Gastroesophageal sphincter (tissue), 4 donors: Measurements from ENCODE around the gene PHF5A. TPM values are rescaled to one million over a fixed set of nuclear protein-coding genes. Genes with fewer than 3 reads are reported as not detected.

Experiments used
- ATAC-seq: fragments of 150-250 bp; one replicate; pipeline ENCODE4 v1.9.1; 2016; ENCODE audit warnings: mild to moderate bottlenecking, moderate library complexity
- H3K27ac ChIP-seq, 4 donors: fragments of 200-600 bp; sonication (generic) in 3 of 4; 1 replicate in 3 of 4; 2 replicates in 1 of 4; pipeline ENCODE4 v1.5.1; 2016 to 2019
- H3K27me3 ChIP-seq: fragments of 200-600 bp; sonication (generic); one replicate; pipeline ENCODE4 v1.5.1; 2019
- H3K36me3 ChIP-seq, 2 donors: fragments of 200-600 bp; sonication (generic); one replicate each; pipeline ENCODE4 v1.5.1; 2019; ENCODE audit warnings: control low read depth in 1 of 2
- H3K4me1 ChIP-seq, 3 donors: fragments of 200-600 bp; sonication (generic); 1 replicate in 2 of 3; 2 replicates in 1 of 3; pipeline ENCODE4 v1.5.1; 2016 to 2019; ENCODE audit warnings: control low read depth in 2 of 3
- H3K4me3 ChIP-seq, 2 donors: fragments of 200-600 bp; sonication (generic); one replicate each; pipeline ENCODE4 v1.5.1; 2019; ENCODE audit warnings: mild to moderate bottlenecking in 1 of 2, moderate library complexity in 1 of 2
- H3K9me3 ChIP-seq, 3 donors: fragments of 200-600 bp; sonication (generic); one replicate each; pipeline ENCODE4 v1.5.1; 2017 to 2019; ENCODE audit warnings: control low read depth in 2 of 3
- EP300 ChIP-seq: sonication (generic); formaldehyde crosslinking; IDR thresholded peaks from one replicate; pipeline ENCODE4 v1.6.1; 2017; ENCODE audit warnings: antibody characterized with exemption, mild to moderate bottlenecking
- POLR2A ChIP-seq, 2 donors: fragments of 450-650 bp; IDR thresholded peaks; one replicate each; pipeline ENCODE4 v1.6.1; 2017; ENCODE audit warnings: antibody characterized with exemption in 2 of 2, mild to moderate bottlenecking in 2 of 2, moderate library complexity in 1 of 2
- POLR2AphosphoS5 ChIP-seq: sonication (generic); formaldehyde crosslinking; IDR thresholded peaks from one replicate; pipeline ENCODE4 v1.6.1; 2017; ENCODE audit warnings: antibody characterized with exemption
- WGBS, 2 donors: methylation state at CpG; one replicate each; pipeline ENCODE4 v1.1.5; 2018; ENCODE audit warnings: low coverage in 1 of 2; 5-methylcytosine and 5-hydroxymethylcytosine counted together
- total RNA-seq, 4 donors: library from RNA; depleted of rRNA; stranded (reverse); fragments of >200 nt; gene quantifications; one replicate each; pipeline ENCODE4 v1.1.0, GENCODE V29; 2016
- TF ChIP-seq, protein P1 (sequence below), 4 experiments: fragments of 200-600 bp in 2 of 4; fragments of 450-650 bp in 2 of 4; sonication (generic) in 1 of 4; IDR thresholded peaks; one replicate each; pipeline ENCODE4 v1.5.1; 2017 to 2019; ENCODE audit warnings: antibody characterized with exemption in 4 of 4, mild to moderate bottlenecking in 2 of 4, moderate library complexity in 2 of 4

The PHF5A gene
- total RNA-seq, 4 donors from 2014 or later = 26.7 to 44.5 (median 39.2) TPM

DNA sequence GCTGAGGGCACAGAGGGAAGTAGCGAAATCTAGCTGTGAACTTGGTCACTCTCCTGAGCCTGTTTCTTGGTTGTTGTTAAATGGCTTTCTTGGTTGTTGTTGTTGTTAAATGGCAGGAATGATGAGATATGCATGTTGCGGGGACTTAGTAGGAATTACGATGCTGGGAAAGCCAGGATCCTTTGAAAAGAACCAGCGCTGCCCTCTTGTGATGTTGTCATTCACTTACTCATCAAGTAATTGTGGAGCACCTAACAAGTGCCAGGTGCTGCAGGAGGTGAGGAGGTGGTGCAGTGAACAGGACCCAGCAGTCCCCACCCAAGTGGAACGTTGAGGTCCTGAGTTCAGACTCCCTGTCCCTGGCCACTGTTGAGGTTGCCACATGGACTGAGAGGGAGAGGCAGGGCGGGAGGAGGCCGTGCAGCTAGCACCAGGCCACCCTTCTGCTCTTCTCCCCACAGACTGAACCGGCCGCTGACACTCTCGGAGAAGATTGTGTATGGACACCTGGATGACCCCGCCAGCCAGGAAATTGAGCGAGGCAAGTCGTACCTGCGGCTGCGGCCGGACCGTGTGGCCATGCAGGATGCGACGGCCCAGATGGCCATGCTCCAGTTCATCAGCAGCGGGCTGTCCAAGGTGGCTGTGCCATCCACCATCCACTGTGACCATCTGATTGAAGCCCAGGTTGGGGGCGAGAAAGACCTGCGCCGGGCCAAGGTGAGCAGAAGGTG, 39.0 kb upstream of the PHF5A start:
- TF ChIP-seq POLR2A (IDR thresholded peaks at IDR 0.05) (no peak), POLR2AphosphoS5 (no peak), EP300 (no peak)
- TF ChIP-seq, protein P1, sequence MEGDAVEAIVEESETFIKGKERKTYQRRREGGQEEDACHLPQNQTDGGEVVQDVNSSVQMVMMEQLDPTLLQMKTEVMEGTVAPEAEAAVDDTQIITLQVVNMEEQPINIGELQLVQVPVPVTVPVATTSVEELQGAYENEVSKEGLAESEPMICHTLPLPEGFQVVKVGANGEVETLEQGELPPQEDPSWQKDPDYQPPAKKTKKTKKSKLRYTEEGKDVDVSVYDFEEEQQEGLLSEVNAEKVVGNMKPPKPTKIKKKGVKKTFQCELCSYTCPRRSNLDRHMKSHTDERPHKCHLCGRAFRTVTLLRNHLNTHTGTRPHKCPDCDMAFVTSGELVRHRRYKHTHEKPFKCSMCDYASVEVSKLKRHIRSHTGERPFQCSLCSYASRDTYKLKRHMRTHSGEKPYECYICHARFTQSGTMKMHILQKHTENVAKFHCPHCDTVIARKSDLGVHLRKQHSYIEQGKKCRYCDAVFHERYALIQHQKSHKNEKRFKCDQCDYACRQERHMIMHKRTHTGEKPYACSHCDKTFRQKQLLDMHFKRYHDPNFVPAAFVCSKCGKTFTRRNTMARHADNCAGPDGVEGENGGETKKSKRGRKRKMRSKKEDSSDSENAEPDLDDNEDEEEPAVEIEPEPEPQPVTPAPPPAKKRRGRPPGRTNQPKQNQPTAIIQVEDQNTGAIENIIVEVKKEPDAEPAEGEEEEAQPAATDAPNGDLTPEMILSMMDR (IDR thresholded peaks at IDR 0.05) = no peak
- ATAC-seq = no peak
- 65 to 80% methylated on average over 1 to 4 of the region's 23 CpGs for WGBS, 2 donors
- H3K27ac ChIP-seq = peak overlapping the region in 3 of 4 donors; percentile 65 to 80 (median 78)
- H3K27me3 ChIP-seq = no peaks in the 10 kb centered on the region
- peaks cover 0 to 82% of the 10 kb centered on the region in 2 donors for H3K36me3 ChIP-seq
- peaks cover 3 to 87% (median 16%) of the 10 kb centered on the region in 3 donors for H3K4me1 ChIP-seq
- no peak overlapping the region for H3K4me3 ChIP-seq
- no peaks in the 10 kb centered on the region for H3K9me3 ChIP-seq

DNA sequence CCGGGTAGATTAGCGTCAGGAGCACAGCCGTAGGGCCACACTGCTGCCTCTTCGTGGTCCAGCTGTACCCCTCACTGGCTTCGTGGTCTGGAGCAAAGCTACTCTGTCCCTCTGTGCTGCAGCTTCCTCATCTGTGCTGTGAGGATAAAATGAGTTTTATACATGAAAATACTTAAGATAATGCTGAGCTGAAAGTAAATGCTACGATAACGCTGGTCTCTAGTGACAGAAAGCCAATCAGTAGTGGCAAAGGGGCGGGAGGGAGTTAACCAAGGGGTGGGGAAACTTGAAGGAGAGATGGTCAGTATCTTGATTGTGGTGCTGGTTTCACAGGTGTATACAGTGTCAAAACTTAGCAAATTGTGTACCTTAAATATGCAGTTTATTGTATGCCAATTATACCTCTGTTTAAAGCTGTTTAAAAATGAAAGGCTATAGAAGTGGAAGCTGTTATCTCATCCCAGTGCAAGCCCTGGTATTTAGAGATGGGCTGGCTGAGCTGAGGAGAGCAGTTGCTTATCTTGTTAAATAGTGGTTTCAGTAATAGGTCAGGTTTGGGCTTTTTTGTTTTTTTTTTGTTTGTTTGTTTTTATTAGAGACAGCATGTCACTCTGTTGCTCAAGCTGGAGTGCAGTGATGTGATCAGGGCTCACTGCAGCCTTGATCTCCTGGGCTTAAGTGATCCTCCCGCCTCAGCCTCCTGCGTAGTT, 37.2 kb upstream of the PHF5A start:
- H3K36me3 ChIP-seq = peaks cover 0 to 88% of the 10 kb centered on the region in 2 donors
- no peaks in the 10 kb centered on the region for H3K9me3 ChIP-seq
- H3K27me3 ChIP-seq = no peaks in the 10 kb centered on the region
- peaks cover 0 to 78% (median 12%) of the 10 kb centered on the region in 3 donors for H3K4me1 ChIP-seq
- no peak overlapping the region for H3K4me3 ChIP-seq
- no peak for ATAC-seq
- H3K27ac ChIP-seq = peak overlapping the region in 2 of 4 donors; percentile 40 to 49
- WGBS, 2 donors = 84 to 86% methylated on average over 5 to 8 of the region's 10 CpGs
- TF ChIP-seq POLR2AphosphoS5 = no peak
- TF ChIP-seq POLR2A (IDR thresholded peaks at IDR 0.05) = no peak
- TF ChIP-seq, protein P1 (IDR thresholded peaks at IDR 0.05) = no peak
- TF ChIP-seq EP300 = no peak

DNA sequence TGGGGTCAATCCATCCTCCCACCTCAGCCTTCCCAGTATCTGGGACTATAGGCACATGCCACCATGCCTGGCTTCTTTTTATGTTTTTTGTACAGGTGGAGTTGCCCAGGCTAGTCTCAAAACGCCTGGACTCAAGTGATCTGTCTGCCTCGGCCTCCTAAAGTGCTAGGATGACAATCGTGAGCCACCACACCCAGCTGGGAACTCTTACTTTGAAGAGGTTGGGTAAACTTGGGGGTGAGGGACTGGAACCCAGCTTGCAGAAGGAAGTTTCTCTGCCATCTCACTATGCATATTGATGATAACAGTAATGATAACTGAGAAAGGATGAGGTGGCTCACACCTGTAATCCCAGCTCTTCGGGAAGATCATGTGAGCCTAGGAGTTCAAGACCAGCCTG, 36.3 kb upstream of the PHF5A start:
- peak overlapping the region in 2 of 4 donors; percentile 40 to 49 for H3K27ac ChIP-seq
- no peaks in the 10 kb centered on the region for H3K9me3 ChIP-seq
- WGBS, 2 donors = 57% methylated on average over 4 of the region's 4 CpGs; no CpG with 5 or more reads in 1 of the 2 donors
- H3K4me1 ChIP-seq = peaks cover 0 to 72% (median 12%) of the 10 kb centered on the region in 3 donors
- no peak for ATAC-seq
- TF ChIP-seq, protein P1 (IDR thresholded peaks at IDR 0.05) = no peak
- TF ChIP-seq EP300 = no peak
- no peak for TF ChIP-seq POLR2AphosphoS5
- TF ChIP-seq POLR2A (IDR thresholded peaks at IDR 0.05) = no peak
- H3K27me3 ChIP-seq = no peaks in the 10 kb centered on the region
- H3K4me3 ChIP-seq = no peak overlapping the region
- peaks cover 0 to 88% of the 10 kb centered on the region in 2 donors for H3K36me3 ChIP-seq

DNA sequence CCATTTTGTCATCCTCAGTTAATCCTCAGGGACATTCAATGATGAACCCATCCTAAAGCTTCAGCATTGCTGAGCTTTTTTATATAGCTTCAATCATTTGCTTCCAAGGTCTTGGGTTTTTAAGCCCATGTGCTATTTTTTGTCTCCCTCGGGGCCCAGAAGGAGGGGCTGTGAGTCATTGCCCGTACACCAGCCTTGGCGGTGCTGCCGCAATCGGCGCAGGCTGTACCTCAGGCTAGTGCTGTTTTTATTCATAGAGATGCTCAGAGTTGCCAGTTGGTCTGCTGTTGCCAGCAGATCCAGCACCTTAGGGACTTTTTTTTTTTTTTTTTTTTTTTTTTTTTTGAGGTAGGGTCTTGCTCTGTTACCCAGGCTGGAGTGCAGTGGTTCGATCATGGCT, 35.9 kb upstream of the PHF5A start:
- H3K27ac ChIP-seq = peak overlapping the region in 3 of 4 donors; percentile 40 to 49 (median 46)
- H3K4me3 ChIP-seq = no peak overlapping the region
- WGBS, 2 donors = 48 to 53% methylated on average over 6 to 7 of the region's 7 CpGs
- H3K36me3 ChIP-seq = peaks cover 0 to 88% of the 10 kb centered on the region in 2 donors
- no peaks in the 10 kb centered on the region for H3K27me3 ChIP-seq
- no peak for TF ChIP-seq POLR2A (IDR thresholded peaks at IDR 0.05)
- no peak for TF ChIP-seq POLR2AphosphoS5
- TF ChIP-seq, protein P1 (IDR thresholded peaks at IDR 0.05) = no peak
- no peak for TF ChIP-seq EP300
- no peaks in the 10 kb centered on the region for H3K9me3 ChIP-seq
- peaks cover 0 to 72% (median 12%) of the 10 kb centered on the region in 3 donors for H3K4me1 ChIP-seq
- ATAC-seq = peak; percentile 63
